HG03378 (cell line): ENCODE measurements around the gene BAHCC1.

Experiments
- ATAC-seq: cut with Tn5 transposase; IDR thresholded peaks from one replicate; pipeline ENCODE4 v1.9.1; 2021; ENCODE audit warnings: mild to moderate bottlenecking, moderate library complexity; ENCODE audit not compliant: unreplicated experiment

BAHCC1 gene

GRCh38 chr17:81459224-81459623 lies 64.0 kb downstream of the BAHCC1 start:
- ATAC-seq = no peak

GRCh38 chr17:81459864-81460263 lies 64.6 kb downstream of the BAHCC1 start:
- no peak for ATAC-seq

GRCh38 chr17:81460856-81461460 lies 65.7 kb downstream of the BAHCC1 start:
- no peak for ATAC-seq

- no peak for ATAC-seq
Measured at GRCh38 chr17:81461607-81462500, 66.6 kb downstream of the BAHCC1 start.

- no peak for ATAC-seq
Measured at GRCh38 chr17:81462506-81463125, 67.4 kb downstream of the BAHCC1 start.

GRCh38 chr17:81463506-81463905 lies 68.2 kb downstream of the BAHCC1 start:
- no peak for ATAC-seq

- no peak for ATAC-seq
Measured at GRCh38 chr17:81464586-81464985, 69.3 kb downstream of the BAHCC1 start.

- ATAC-seq = no peak
Measured at GRCh38 chr17:81465910-81466309, 70.7 kb downstream of the BAHCC1 start.

GRCh38 chr17:81466564-81467472 lies 71.6 kb downstream of the BAHCC1 start:
- ATAC-seq = no peak

- ATAC-seq = no peak
Measured at GRCh38 chr17:81468111-81468769, 73.0 kb downstream of the BAHCC1 start.

GRCh38 chr17:81468770-81469121 lies 73.5 kb downstream of the BAHCC1 start:
- no peak for ATAC-seq

- ATAC-seq = no peak
Measured at GRCh38 chr17:81469266-81469665, 74.0 kb downstream of the BAHCC1 start.

GRCh38 chr17:81470270-81470943 lies 75.2 kb downstream of the BAHCC1 start:
- no peak for ATAC-seq

- ATAC-seq = no peak
Measured at GRCh38 chr17:81470944-81471817, 75.9 kb downstream of the BAHCC1 start.

- no peak for ATAC-seq
Measured at GRCh38 chr17:81471818-81472456, 76.7 kb downstream of the BAHCC1 start.

- no peak for ATAC-seq
Measured at GRCh38 chr17:81473019-81473418, 77.8 kb downstream of the BAHCC1 start.

- no peak for ATAC-seq
Measured at GRCh38 chr17:81474958-81475357, 79.7 kb downstream of the BAHCC1 start.

GRCh38 chr17:81476097-81476496 lies 80.8 kb downstream of the BAHCC1 start:
- no peak for ATAC-seq
